HG02588 (cell line): Measurements from ENCODE around the gene CDC14A.
A peak's percentile ranks its signal among the peaks of the same experiment; 100 is the strongest.
"Not testable (repeated sequence)": the region's sequence is repeated elsewhere in the genome, so short reads cannot be mapped to it uniquely, and the experiment has no call there.

ENCODE experiments used
- ATAC-seq: cut with Tn5 transposase; IDR thresholded peaks from one replicate; pipeline ENCODE4 v1.9.1; 2021; ENCODE audit warnings: mild to moderate bottlenecking, moderate library complexity; ENCODE audit not compliant: unreplicated experiment

Gene CDC14A

GRCh38 chr1:100361511-100362089 lies 9.3 kb downstream of the CDC14A start:
- ATAC-seq = no peak

GRCh38 chr1:100362821-100363466 lies 10.6 kb downstream of the CDC14A start:
- no peak for ATAC-seq

- no peak for ATAC-seq
Observed at GRCh38 chr1:100363831-100364230, 11.5 kb downstream of the CDC14A start.

GRCh38 chr1:100364697-100365096 lies 12.4 kb downstream of the CDC14A start:
- no peak for ATAC-seq

- ATAC-seq = no peak
Observed at GRCh38 chr1:100366209-100366525, 13.9 kb downstream of the CDC14A start.

- not testable (repeated sequence) for ATAC-seq
Observed at GRCh38 chr1:100369339-100369738, 17.0 kb downstream of the CDC14A start.

GRCh38 chr1:100373953-100374352 lies 21.6 kb downstream of the CDC14A start:
- ATAC-seq = not testable (repeated sequence)

GRCh38 chr1:100376890-100377289 lies 24.6 kb downstream of the CDC14A start:
- ATAC-seq = not testable (repeated sequence)

GRCh38 chr1:100377590-100378361 lies 25.5 kb downstream of the CDC14A start:
- ATAC-seq = peak; percentile 87

GRCh38 chr1:100378956-100379355 lies 26.6 kb downstream of the CDC14A start:
- no peak for ATAC-seq

GRCh38 chr1:100380635-100381034 lies 28.3 kb downstream of the CDC14A start:
- no peak for ATAC-seq

GRCh38 chr1:100382657-100383056 lies 30.4 kb downstream of the CDC14A start:
- no peak for ATAC-seq

- ATAC-seq = no peak
Observed at GRCh38 chr1:100383743-100384405, 31.6 kb downstream of the CDC14A start.

GRCh38 chr1:100387209-100387608 lies 34.9 kb downstream of the CDC14A start:
- ATAC-seq = no peak

GRCh38 chr1:100387657-100388350 lies 35.5 kb downstream of the CDC14A start:
- ATAC-seq = no peak

- ATAC-seq = no peak
Observed at GRCh38 chr1:100390531-100390930, 38.2 kb downstream of the CDC14A start.

GRCh38 chr1:100391675-100392074 lies 39.4 kb downstream of the CDC14A start:
- ATAC-seq = no peak

- no peak for ATAC-seq
Observed at GRCh38 chr1:100392756-100393155, 40.5 kb downstream of the CDC14A start.

- ATAC-seq = no peak
Observed at GRCh38 chr1:100394285-100394684, 42.0 kb downstream of the CDC14A start.

GRCh38 chr1:100395913-100396312 lies 43.6 kb downstream of the CDC14A start:
- ATAC-seq = no peak

GRCh38 chr1:100396651-100397050 lies 44.3 kb downstream of the CDC14A start:
- ATAC-seq = no peak
